ENCODE results near the gene GFRA1. TPM values are rescaled to one million over a fixed set of nuclear protein-coding genes. Genes with fewer than 3 reads are reported as not detected.

The GFRA1 gene
- total RNA-seq, 4 donors from 2014 or later = 2.6 to 75.1 (median 48.0) TPM

- Histone ChIP-seq H3K4me3 (no peak overlapping the region), H3K36me3 (no peaks in the 10 kb centered on the region), H3K4me1 (no peaks in the 10 kb centered on the region), H3K9me3 (no peaks in the 10 kb centered on the region), H3K27ac (no peak overlapping the region), H3K27me3 (no peaks in the 10 kb centered on the region)
- no peak for DNase-seq
- TF ChIP-seq POLR2A (IDR thresholded peaks at IDR 0.05) (no peak), CTCF (IDR thresholded peaks at IDR 0.05) (no peak)
- intact Hi-C loops (cut with DNase I; ENCODE audit: low total_unique reads) = no loop called here
These were observed 121.9 kb downstream of the GFRA1 start for GRCh38 chr10:116151076-116151475.

GRCh38 chr10:116150606-116151005 is 122.4 kb downstream of the GFRA1 start:
- Histone ChIP-seq H3K9me3 (no peaks in the 10 kb centered on the region), H3K36me3 (no peaks in the 10 kb centered on the region), H3K27me3 (no peaks in the 10 kb centered on the region), H3K4me1 (no peaks in the 10 kb centered on the region), H3K4me3 (no peak overlapping the region), H3K27ac (no peak overlapping the region)
- DNase-seq = no peak
- intact Hi-C loops (cut with DNase I; ENCODE audit: low total_unique reads) = no loop called here
- TF ChIP-seq CTCF (IDR thresholded peaks at IDR 0.05) = no peak
- no peak for TF ChIP-seq POLR2A (IDR thresholded peaks at IDR 0.05)

- H3K27me3 ChIP-seq = no peaks in the 10 kb centered on the region
- H3K4me1 ChIP-seq = no peaks in the 10 kb centered on the region
- DNase-seq = no peak
- H3K9me3 ChIP-seq = no peaks in the 10 kb centered on the region
- no peak overlapping the region for H3K27ac ChIP-seq
- TF ChIP-seq POLR2A (IDR thresholded peaks at IDR 0.05) (no peak), CTCF (IDR thresholded peaks at IDR 0.05) (no peak)
- no peaks in the 10 kb centered on the region for H3K36me3 ChIP-seq
- H3K4me3 ChIP-seq = no peak overlapping the region
- intact Hi-C loops (cut with DNase I; ENCODE audit: low total_unique reads) = no loop called here
These were observed 125.7 kb downstream of the GFRA1 start for GRCh38 chr10:116147147-116147905.

GRCh38 chr10:116146372-116147140 is 126.5 kb downstream of the GFRA1 start:
- Histone ChIP-seq H3K27ac (no peak overlapping the region), H3K27me3 (no peaks in the 10 kb centered on the region), H3K4me3 (no peak overlapping the region), H3K9me3 (no peaks in the 10 kb centered on the region), H3K36me3 (no peaks in the 10 kb centered on the region), H3K4me1 (no peaks in the 10 kb centered on the region)
- TF ChIP-seq POLR2A (IDR thresholded peaks at IDR 0.05) = no peak
- TF ChIP-seq CTCF (IDR thresholded peaks at IDR 0.05) = no peak
- no peak for DNase-seq
- intact Hi-C loops (cut with DNase I; ENCODE audit: low total_unique reads) = no loop called here

GRCh38 chr10:116143673-116144222 is 129.3 kb downstream of the GFRA1 start:
- no peaks in the 10 kb centered on the region for H3K9me3 ChIP-seq
- H3K27me3 ChIP-seq = no peaks in the 10 kb centered on the region
- no peak overlapping the region for H3K27ac ChIP-seq
- H3K36me3 ChIP-seq = no peaks in the 10 kb centered on the region
- intact Hi-C loops (cut with DNase I; ENCODE audit: low total_unique reads) = no loop called here
- H3K4me1 ChIP-seq = no peaks in the 10 kb centered on the region
- H3K4me3 ChIP-seq = no peak overlapping the region
- DNase-seq = no peak
- TF ChIP-seq CTCF (IDR thresholded peaks at IDR 0.05) (no peak), POLR2A (IDR thresholded peaks at IDR 0.05) (no peak)
